ENCODE data around the gene GPR55. TPM values are rescaled to one million over a fixed set of nuclear protein-coding genes. Genes with fewer than 3 reads are reported as not detected.
A peak's percentile ranks its signal among the peaks of the same experiment; 100 is the strongest.

Gene GPR55
- total RNA-seq, 2 donors from 2014 or later, result 2.6 to 7.5 TPM

GRCh38 chr2:230865307-230865765, 59.7 kb downstream of the GPR55 start:
- DNase-seq, result peak; percentile 80
- H3K27me3 ChIP-seq (ENCODE audit: control insufficient read depth, insufficient read depth, low read length, poor library complexity, severe bottlenecking), result no peaks in the 10 kb centered on the region
- TF ChIP-seq, protein P1, sequence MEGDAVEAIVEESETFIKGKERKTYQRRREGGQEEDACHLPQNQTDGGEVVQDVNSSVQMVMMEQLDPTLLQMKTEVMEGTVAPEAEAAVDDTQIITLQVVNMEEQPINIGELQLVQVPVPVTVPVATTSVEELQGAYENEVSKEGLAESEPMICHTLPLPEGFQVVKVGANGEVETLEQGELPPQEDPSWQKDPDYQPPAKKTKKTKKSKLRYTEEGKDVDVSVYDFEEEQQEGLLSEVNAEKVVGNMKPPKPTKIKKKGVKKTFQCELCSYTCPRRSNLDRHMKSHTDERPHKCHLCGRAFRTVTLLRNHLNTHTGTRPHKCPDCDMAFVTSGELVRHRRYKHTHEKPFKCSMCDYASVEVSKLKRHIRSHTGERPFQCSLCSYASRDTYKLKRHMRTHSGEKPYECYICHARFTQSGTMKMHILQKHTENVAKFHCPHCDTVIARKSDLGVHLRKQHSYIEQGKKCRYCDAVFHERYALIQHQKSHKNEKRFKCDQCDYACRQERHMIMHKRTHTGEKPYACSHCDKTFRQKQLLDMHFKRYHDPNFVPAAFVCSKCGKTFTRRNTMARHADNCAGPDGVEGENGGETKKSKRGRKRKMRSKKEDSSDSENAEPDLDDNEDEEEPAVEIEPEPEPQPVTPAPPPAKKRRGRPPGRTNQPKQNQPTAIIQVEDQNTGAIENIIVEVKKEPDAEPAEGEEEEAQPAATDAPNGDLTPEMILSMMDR (conservative IDR thresholded peaks at IDR 0.05), result no peak
- H3K27ac ChIP-seq (ENCODE audit: low read depth, low read length), result peak overlapping the region; percentile 62
- H3K9ac ChIP-seq (ENCODE audit: extremely low read depth, low read length, poor library complexity, severe bottlenecking), result peak overlapping the region; percentile 94
- H3K36me3 Mint-ChIP-seq (ENCODE audit: low read depth), result no peaks in the 10 kb centered on the region
- H3K9me3 Mint-ChIP-seq, result no peaks in the 10 kb centered on the region
- no peaks in the 10 kb centered on the region for H3K36me3 ChIP-seq (ENCODE audit: control insufficient read depth, insufficient read depth, low read length)
- H3K4me3 Mint-ChIP-seq, result peak overlapping the region; percentile 71
- peaks cover 35% of the 10 kb centered on the region for H3K4me1 ChIP-seq (ENCODE audit: control insufficient read depth, insufficient read depth, low read length)
- H3K27ac Mint-ChIP-seq, result peak overlapping the region; percentile 93
- WGBS, 2 experiments (ENCODE audit: insufficient coverage in 1 of 2, insufficient read length in 1 of 2), result 0% methylated on average over 1 to 24 of the region's 24 CpGs
- no peaks in the 10 kb centered on the region for H3K9me3 ChIP-seq (ENCODE audit: control insufficient read depth, low read length)
- peak overlapping the region; percentile 88 for H3K4me3 ChIP-seq (ENCODE audit: low read length)
- H3K27me3 Mint-ChIP-seq (ENCODE audit: insufficient read depth), result peaks cover 11% of the 10 kb centered on the region
- peaks cover 39% of the 10 kb centered on the region for H3K4me1 Mint-ChIP-seq

GRCh38 chr2:230864605-230865306, 60.3 kb downstream of the GPR55 start, which contains the start of gene ITM2C:
TSS of gene ITM2C (plus strand) at chr2:230864942. CDS start at chr2:230865026, 84 bp downstream.
- H3K36me3 ChIP-seq (ENCODE audit: control insufficient read depth, insufficient read depth, low read length), result no peaks in the 10 kb centered on the region
- peak within 1 kb of the TSS; percentile 62 for H3K27ac ChIP-seq (ENCODE audit: low read depth, low read length)
- no peaks in the 10 kb centered on the region for H3K27me3 ChIP-seq (ENCODE audit: control insufficient read depth, insufficient read depth, low read length, poor library complexity, severe bottlenecking)
- TF ChIP-seq, protein P1 (conservative IDR thresholded peaks at IDR 0.05), result peak; percentile 60
- H3K9ac ChIP-seq (ENCODE audit: extremely low read depth, low read length, poor library complexity, severe bottlenecking), result peak within 1 kb of the TSS; percentile 94
- H3K4me1 Mint-ChIP-seq, result peaks cover 34% of the 10 kb centered on the region
- no peaks in the 10 kb centered on the region for H3K9me3 ChIP-seq (ENCODE audit: control insufficient read depth, low read length)
- peak within 1 kb of the TSS; percentile 93 for H3K27ac Mint-ChIP-seq
- DNase-seq, result peak; percentile 92
- peaks cover 11% of the 10 kb centered on the region for H3K27me3 Mint-ChIP-seq (ENCODE audit: insufficient read depth)
- H3K9me3 Mint-ChIP-seq, result no peaks in the 10 kb centered on the region
- peaks cover 30% of the 10 kb centered on the region for H3K4me1 ChIP-seq (ENCODE audit: control insufficient read depth, insufficient read depth, low read length)
- H3K36me3 Mint-ChIP-seq (ENCODE audit: low read depth), result no peaks in the 10 kb centered on the region
- peak within 1 kb of the TSS; percentile 71 for H3K4me3 Mint-ChIP-seq
- peak within 1 kb of the TSS; percentile 88 for H3K4me3 ChIP-seq (ENCODE audit: low read length)
- WGBS, 2 experiments (ENCODE audit: insufficient coverage in 1 of 2, insufficient read length in 1 of 2), result 0% methylated on average over 11 to 76 of the region's 76 CpGs

- Histone ChIP-seq H3K9me3 (ENCODE audit: control insufficient read depth, low read length) (no peaks in the 10 kb centered on the region), H3K27ac (ENCODE audit: low read depth, low read length) (no peak overlapping the region), H3K4me3 (ENCODE audit: low read length) (peak overlapping the region; percentile 79), H3K9ac (ENCODE audit: extremely low read depth, low read length, poor library complexity, severe bottlenecking) (no peak overlapping the region), H3K4me1 (ENCODE audit: control insufficient read depth, insufficient read depth, low read length) (peaks cover 24% of the 10 kb centered on the region), H3K27me3 (ENCODE audit: control insufficient read depth, insufficient read depth, low read length, poor library complexity, severe bottlenecking) (no peaks in the 10 kb centered on the region), H3K36me3 (ENCODE audit: control insufficient read depth, insufficient read depth, low read length) (no peaks in the 10 kb centered on the region)
- Mint-ChIP-seq H3K4me3 (peak overlapping the region; percentile 71), H3K9me3 (no peaks in the 10 kb centered on the region), H3K4me1 (peaks cover 28% of the 10 kb centered on the region), H3K27me3 (ENCODE audit: insufficient read depth) (peaks cover 11% of the 10 kb centered on the region), H3K36me3 (ENCODE audit: low read depth) (no peaks in the 10 kb centered on the region), H3K27ac (peak overlapping the region; percentile 82)
- no peak for DNase-seq
- 25 to 40% methylated on average over 12 to 18 of the region's 18 CpGs for WGBS, 2 experiments (ENCODE audit: insufficient coverage in 1 of 2, insufficient read length in 1 of 2)
- TF ChIP-seq, protein P1 (conservative IDR thresholded peaks at IDR 0.05), result no peak
Measured at GRCh38 chr2:230864122-230864604, 60.9 kb downstream of the GPR55 start.

Measured in endodermal cell (in vitro differentiated cells).